Measurements from ENCODE around the gene TMEM52. TPM values are rescaled to one million over a fixed set of nuclear protein-coding genes. Genes with fewer than 3 reads are reported as not detected.

Gene TMEM52
- total RNA-seq, 2 experiments from 2014 or later, result not detected

DNA sequence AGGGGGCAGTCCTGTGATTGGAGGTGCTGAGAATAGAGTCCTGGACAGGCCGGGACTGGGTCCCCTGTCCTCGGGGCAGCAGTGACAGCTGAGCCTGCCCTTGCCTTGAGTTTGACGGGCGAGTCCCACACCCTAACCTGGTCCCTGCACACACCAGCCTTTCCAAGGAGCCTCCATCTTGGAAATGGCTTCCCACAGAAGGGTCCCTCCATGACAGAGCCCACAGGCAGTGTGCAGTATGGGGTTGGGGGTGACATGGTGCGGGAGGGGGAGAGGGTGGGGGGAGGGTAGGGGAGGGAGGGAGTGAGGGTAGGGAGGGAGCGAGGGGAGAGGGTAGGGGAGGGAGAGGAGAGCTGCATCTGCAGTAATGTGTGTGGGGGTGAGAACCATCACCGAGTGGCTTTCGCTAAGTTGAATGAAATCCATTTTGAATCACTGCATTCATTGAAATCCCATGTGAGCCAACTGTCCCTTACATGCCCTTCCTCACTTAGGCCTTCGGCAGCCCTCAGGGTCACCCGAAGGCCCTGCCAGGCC, 10.1 kb upstream of the TMEM52 start:
- no peak for DNase-seq
- H3K9me3 Mint-ChIP-seq, result peaks cover 9% of the 10 kb centered on the region
- no peaks in the 10 kb centered on the region for H3K27me3 Mint-ChIP-seq
- H3K4me3 Mint-ChIP-seq, result no peak overlapping the region
- H3K36me3 Mint-ChIP-seq (ENCODE audit: low read depth), result no peaks in the 10 kb centered on the region
- POLR2A ChIA-PET, result no interaction called here
- CTCF ChIA-PET, result interaction anchor here (0.8 to 1.6 kb wide), 3 partner anchors 8 to 596 kb away, joined by 3 read pairs; no protein-coding TSS in a partner anchor
- no peak overlapping the region for H3K27ac Mint-ChIP-seq
- H3K4me1 Mint-ChIP-seq, result no peaks in the 10 kb centered on the region

DNA sequence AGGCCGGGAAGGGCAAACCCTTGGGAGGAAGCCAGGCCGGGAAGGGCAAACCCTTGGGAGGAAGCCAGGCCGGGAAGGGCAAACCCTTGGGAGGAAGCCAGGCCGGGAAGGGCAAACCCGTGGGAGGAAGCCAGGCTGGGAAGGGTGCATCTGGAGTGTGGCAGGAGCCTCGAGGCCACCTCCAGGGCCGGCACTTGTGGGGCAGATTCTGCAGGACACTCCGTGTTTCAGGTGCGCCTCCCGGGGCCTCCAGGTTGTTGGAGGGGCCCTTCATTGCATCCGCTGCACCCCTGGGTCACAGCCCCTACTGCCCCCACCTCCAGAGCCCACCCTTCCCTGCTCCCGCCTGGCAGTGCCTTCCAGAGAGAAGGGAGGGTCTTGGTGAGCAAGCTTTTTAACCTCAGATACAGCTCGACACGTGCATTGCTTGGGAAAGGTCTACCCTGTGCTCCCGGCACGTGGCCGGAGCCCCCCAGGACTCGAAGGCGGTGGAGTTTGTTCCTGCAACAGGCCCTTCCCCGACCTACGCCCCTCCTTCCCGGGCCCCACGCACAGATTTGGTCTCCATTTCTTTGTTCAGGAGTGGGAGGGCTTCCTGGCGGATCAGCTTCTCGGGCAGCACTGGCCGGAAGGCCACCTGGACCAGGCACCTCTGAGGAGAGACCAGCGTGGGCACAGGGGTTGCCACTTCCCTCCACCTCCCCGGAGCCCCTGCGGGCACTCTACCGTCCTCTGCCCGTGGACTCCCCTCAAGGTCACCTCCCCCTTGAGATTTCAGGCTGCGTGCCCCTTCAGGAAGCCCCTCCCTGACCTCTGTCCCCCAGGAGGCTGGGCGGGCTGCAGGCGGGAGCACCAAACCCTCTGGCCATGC, 9.4 kb upstream of the TMEM52 start:
- Mint-ChIP-seq H3K4me1 (no peaks in the 10 kb centered on the region), H3K4me3 (no peak overlapping the region), H3K27ac (no peak overlapping the region), H3K36me3 (ENCODE audit: low read depth) (no peaks in the 10 kb centered on the region), H3K9me3 (peaks cover 2% of the 10 kb centered on the region), H3K27me3 (no peaks in the 10 kb centered on the region)
- ChIA-PET CTCF (interaction anchor here (1.6 kb wide), 1 partner anchor 15 kb away, joined by 3 read pairs; no protein-coding TSS in a partner anchor), POLR2A (no interaction called here)
- DNase-seq, result no peak

GRCh38 chr1:1927751-1928150, 8.7 kb upstream of the TMEM52 start:
- H3K4me3 Mint-ChIP-seq, result no peak overlapping the region
- H3K36me3 Mint-ChIP-seq (ENCODE audit: low read depth), result no peaks in the 10 kb centered on the region
- H3K27me3 Mint-ChIP-seq, result no peaks in the 10 kb centered on the region
- CTCF ChIA-PET, result interaction anchor here (1.2 kb wide), 1 partner anchor 9 kb away, joined by 4 read pairs; no protein-coding TSS in a partner anchor
- POLR2A ChIA-PET, result no interaction called here
- no peaks in the 10 kb centered on the region for H3K9me3 Mint-ChIP-seq
- no peak for DNase-seq
- H3K4me1 Mint-ChIP-seq, result no peaks in the 10 kb centered on the region
- H3K27ac Mint-ChIP-seq, result no peak overlapping the region

- Mint-ChIP-seq H3K36me3 (ENCODE audit: low read depth) (no peaks in the 10 kb centered on the region), H3K4me1 (no peaks in the 10 kb centered on the region), H3K4me3 (no peak overlapping the region), H3K27me3 (no peaks in the 10 kb centered on the region), H3K27ac (no peak overlapping the region), H3K9me3 (no peaks in the 10 kb centered on the region)
- DNase-seq, result no peak
- POLR2A ChIA-PET, result no interaction called here
- CTCF ChIA-PET, result interaction anchor here (1.2 kb wide), 1 partner anchor 9 kb away, joined by 4 read pairs; no protein-coding TSS in a partner anchor
These were observed 8.0 kb upstream of the TMEM52 start for GRCh38 chr1:1926886-1927660.

DNA sequence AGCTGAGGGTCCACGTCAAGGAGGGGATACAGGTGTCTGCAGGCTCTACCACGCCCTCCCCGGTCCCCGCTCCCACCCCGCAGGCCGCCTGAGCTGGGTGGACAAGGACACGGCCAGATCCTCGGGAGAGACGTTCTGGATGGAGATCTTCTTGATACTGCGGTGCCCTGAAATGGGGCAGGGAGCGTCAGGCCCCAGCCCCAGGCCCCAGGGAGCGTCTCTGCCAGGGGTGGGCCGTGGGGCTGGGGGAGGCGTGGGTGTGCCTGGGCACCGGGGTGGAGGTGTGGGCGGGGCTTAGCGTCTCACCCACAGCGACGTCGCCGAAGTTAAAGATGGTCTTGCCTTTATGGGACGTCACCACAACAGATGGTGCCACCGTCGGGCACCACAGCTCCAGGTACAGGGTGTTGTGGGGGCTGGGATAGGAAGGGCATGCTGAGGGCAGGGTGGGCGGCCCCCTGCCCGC, 7.3 kb upstream of the TMEM52 start:
- Mint-ChIP-seq H3K4me1 (no peaks in the 10 kb centered on the region), H3K27ac (no peak overlapping the region), H3K9me3 (no peaks in the 10 kb centered on the region), H3K4me3 (no peak overlapping the region), H3K27me3 (no peaks in the 10 kb centered on the region), H3K36me3 (ENCODE audit: low read depth) (no peaks in the 10 kb centered on the region)
- CTCF ChIA-PET, result no interaction called here
- POLR2A ChIA-PET, result no interaction called here
- no peak for DNase-seq

GRCh38 chr1:1925437-1926345, 6.6 kb upstream of the TMEM52 start:
- Mint-ChIP-seq H3K4me1 (no peaks in the 10 kb centered on the region), H3K4me3 (no peak overlapping the region), H3K9me3 (no peaks in the 10 kb centered on the region), H3K27ac (no peak overlapping the region), H3K36me3 (ENCODE audit: low read depth) (no peaks in the 10 kb centered on the region), H3K27me3 (no peaks in the 10 kb centered on the region)
- CTCF ChIA-PET, result no interaction called here
- DNase-seq, result no peak
- POLR2A ChIA-PET, result no interaction called here

GRCh38 chr1:1924849-1925248, 5.8 kb upstream of the TMEM52 start:
- no peaks in the 10 kb centered on the region for H3K27me3 Mint-ChIP-seq
- no peak overlapping the region for H3K4me3 Mint-ChIP-seq
- H3K36me3 Mint-ChIP-seq (ENCODE audit: low read depth), result no peaks in the 10 kb centered on the region
- DNase-seq, result no peak
- H3K27ac Mint-ChIP-seq, result no peak overlapping the region
- H3K4me1 Mint-ChIP-seq, result peaks cover 4% of the 10 kb centered on the region
- no peaks in the 10 kb centered on the region for H3K9me3 Mint-ChIP-seq
- ChIA-PET CTCF (no interaction called here), POLR2A (no interaction called here)

DNA sequence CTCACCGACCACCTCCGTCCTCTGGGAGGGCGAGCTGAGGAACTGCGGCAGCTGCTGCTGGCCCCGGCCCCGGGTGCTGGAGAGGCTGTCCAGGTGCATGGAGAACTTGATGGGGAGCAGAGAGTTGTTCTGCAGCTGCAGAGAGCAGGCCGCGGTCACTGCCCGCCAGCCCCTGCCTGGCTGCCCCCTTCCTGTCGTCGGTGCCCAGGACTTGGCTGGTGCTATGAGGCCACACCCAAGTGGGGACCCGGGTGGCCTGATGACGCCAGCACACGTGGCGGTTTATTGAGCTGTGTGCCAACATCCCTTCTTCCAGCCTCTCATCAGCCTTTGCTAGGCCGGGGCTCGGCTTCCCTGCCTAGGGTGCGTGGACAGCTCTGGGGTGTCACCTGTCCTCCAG, 5.3 kb upstream of the TMEM52 start:
- Mint-ChIP-seq H3K27me3 (no peaks in the 10 kb centered on the region), H3K9me3 (no peaks in the 10 kb centered on the region), H3K4me3 (no peak overlapping the region), H3K4me1 (peaks cover 6% of the 10 kb centered on the region), H3K36me3 (ENCODE audit: low read depth) (no peaks in the 10 kb centered on the region), H3K27ac (no peak overlapping the region)
- ChIA-PET POLR2A (no interaction called here), CTCF (interaction anchor here (1.5 kb wide), 1 partner anchor 120 kb away, joined by 5 read pairs; no protein-coding TSS in a partner anchor)
- no peak for DNase-seq

DNA sequence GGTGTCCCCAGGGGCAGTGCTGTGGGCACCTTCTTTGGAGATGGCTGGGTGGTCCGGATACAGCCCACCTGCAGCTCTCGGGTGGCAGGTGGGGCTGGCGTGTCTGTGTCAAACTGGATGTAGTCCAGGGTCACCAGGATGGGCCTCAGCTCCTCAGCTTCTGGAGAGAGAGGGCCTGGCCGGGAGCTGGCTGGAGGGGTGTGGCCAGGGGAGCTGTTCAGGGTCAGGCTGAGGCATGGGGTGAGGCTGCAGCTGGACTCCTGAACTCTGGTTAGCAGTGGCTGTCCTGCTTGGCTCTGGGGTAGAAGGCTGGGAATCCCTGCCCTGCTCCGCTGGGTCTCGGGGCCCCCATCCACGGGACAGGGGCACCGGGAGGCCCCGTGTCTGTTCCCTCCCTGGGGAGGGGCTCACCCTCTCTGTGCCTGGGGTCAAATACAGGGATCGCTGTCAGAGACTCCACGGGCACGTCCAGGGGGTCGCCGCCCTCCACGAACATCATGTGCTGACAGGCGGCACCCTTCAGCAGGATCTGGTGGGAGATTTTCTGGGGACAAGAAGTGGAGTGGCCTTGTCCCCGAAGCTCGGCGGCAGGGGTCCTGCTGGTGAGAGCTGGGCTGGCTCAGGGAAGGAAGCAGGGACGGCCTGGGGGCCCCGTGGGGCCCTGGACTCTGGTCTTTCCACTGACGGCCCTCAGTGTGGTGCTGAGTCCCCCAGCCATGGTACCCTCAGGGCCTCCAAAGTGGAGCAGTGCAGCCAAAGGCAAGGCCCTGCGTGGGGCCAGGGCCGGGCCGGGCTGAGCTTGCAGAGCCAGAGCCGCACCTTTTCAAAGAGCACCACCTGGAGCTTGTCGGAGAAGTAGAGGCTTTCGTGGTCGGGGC, 4.1 kb upstream of the TMEM52 start:
- ChIA-PET POLR2A (no interaction called here), CTCF (interaction anchor here (1.4 to 1.5 kb wide), 2 partner anchors 37 to 122 kb away, joined by 3 to 5 read pairs; no protein-coding TSS in a partner anchor)
- DNase-seq, result no peak
- Mint-ChIP-seq H3K27me3 (no peaks in the 10 kb centered on the region), H3K9me3 (no peaks in the 10 kb centered on the region), H3K4me1 (peaks cover 9% of the 10 kb centered on the region), H3K36me3 (ENCODE audit: low read depth) (no peaks in the 10 kb centered on the region), H3K27ac (no peak overlapping the region), H3K4me3 (no peak overlapping the region)

- peaks cover 11% of the 10 kb centered on the region for H3K4me1 Mint-ChIP-seq
- no peaks in the 10 kb centered on the region for H3K27me3 Mint-ChIP-seq
- CTCF ChIA-PET, result interaction anchor here (1.4 kb wide), 1 partner anchor 37 kb away, joined by 3 read pairs; no protein-coding TSS in a partner anchor
- H3K9me3 Mint-ChIP-seq, result no peaks in the 10 kb centered on the region
- POLR2A ChIA-PET, result no interaction called here
- DNase-seq, result no peak
- no peaks in the 10 kb centered on the region for H3K36me3 Mint-ChIP-seq (ENCODE audit: low read depth)
- no peak overlapping the region for H3K4me3 Mint-ChIP-seq
- H3K27ac Mint-ChIP-seq, result no peak overlapping the region
These were observed 3.5 kb upstream of the TMEM52 start for GRCh38 chr1:1922702-1922955.

DNA sequence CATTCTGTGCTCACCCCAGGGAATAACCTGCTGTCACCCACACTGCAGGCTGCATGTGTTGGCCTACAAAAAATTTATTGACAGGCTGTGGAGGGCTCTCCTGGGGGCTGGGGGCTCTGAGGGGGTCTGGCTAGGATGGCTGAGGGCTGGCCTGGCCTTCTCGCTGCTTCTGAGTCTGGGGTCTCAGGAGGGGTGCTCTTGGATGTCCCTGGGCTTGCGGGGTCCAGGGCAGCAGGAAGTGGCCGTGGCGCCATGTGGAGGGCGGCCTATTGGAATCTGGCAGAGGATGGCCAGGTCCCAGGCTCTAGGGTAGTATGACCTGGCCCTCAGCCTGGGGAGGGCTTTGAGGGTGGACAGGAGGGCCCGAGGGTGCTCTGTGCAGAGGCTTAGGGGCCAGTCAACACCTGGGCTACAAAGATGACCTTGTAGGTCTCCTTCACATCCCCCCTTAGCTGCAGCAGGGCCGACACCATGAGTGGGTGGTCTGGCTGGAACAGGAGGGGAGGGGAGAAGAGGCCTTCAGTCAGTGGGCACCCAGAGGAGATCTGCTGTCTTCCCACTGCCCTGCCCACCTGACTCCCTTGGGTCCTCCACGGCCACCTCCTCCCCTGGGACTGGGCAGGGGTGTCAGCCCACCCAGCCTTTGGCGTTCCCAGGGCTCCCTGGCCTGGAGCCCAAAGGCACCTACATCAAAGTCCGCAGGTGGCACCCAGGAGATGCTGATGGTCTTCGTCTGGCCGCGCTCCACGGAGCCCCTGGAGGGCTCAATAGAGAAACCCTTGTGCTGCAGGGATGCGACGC, 3.0 kb upstream of the TMEM52 start:
- peaks cover 11% of the 10 kb centered on the region for H3K4me1 Mint-ChIP-seq
- POLR2A ChIA-PET, result no interaction called here
- no peak overlapping the region for H3K27ac Mint-ChIP-seq
- no peaks in the 10 kb centered on the region for H3K9me3 Mint-ChIP-seq
- no peak overlapping the region for H3K4me3 Mint-ChIP-seq
- DNase-seq, result no peak
- H3K27me3 Mint-ChIP-seq, result no peaks in the 10 kb centered on the region
- no peaks in the 10 kb centered on the region for H3K36me3 Mint-ChIP-seq (ENCODE audit: low read depth)
- CTCF ChIA-PET, result interaction anchor here (1.4 to 2.0 kb wide), 2 partner anchors 13 to 38 kb away, joined by 3 to 9 read pairs; no protein-coding TSS in a partner anchor
